Coronary artery (tissue), 2 donors: Measurements from ENCODE around the gene NUMA1.

Source experiments
- DNase-seq: peaks from one replicate; pipeline ENCODE4 v3.0.0-alpha.2; 2017; ENCODE audit warnings: low spot score
- H3K27ac ChIP-seq, 2 donors: fragments of 200-600 bp; sonication (generic); one replicate each; pipeline ENCODE4 v1.5.1; 2016 to 2019
- H3K4me3 ChIP-seq: fragments of 200-600 bp; sonication (generic); 2 replicates; pipeline ENCODE4 v1.5.1; 2016; ENCODE audit warnings: mild to moderate bottlenecking, moderate library complexity
- CTCF ChIP-seq: fragments of 200-600 bp; sonication (generic); IDR thresholded peaks from one replicate; pipeline ENCODE4 v1.5.1; 2019; ENCODE audit warnings: antibody characterized with exemption

The NUMA1 gene

GRCh38 chr11:71979094-71979493 is 101.2 kb downstream of the NUMA1 start:
- Histone ChIP-seq H3K27ac (no peak overlapping the region), H3K4me3 (no peak overlapping the region)
- TF ChIP-seq CTCF = no peak
- no peak for DNase-seq

GRCh38 chr11:71977743-71978418 is 102.5 kb downstream of the NUMA1 start:
- TF ChIP-seq CTCF = peak; percentile 38
- no peak for DNase-seq
- Histone ChIP-seq H3K27ac (no peak overlapping the region), H3K4me3 (no peak overlapping the region)

GRCh38 chr11:71977090-71977489 is 103.3 kb downstream of the NUMA1 start:
- DNase-seq = no peak
- Histone ChIP-seq H3K27ac (no peak overlapping the region), H3K4me3 (no peak overlapping the region)
- no peak for TF ChIP-seq CTCF

GRCh38 chr11:71976551-71976950 is 103.8 kb downstream of the NUMA1 start:
- TF ChIP-seq CTCF = no peak
- H3K4me3 ChIP-seq = no peak overlapping the region
- H3K27ac ChIP-seq = no peak overlapping the region
- DNase-seq = no peak

- TF ChIP-seq CTCF = no peak
- DNase-seq = no peak
- Histone ChIP-seq H3K4me3 (no peak overlapping the region), H3K27ac (no peak overlapping the region)
Observed at GRCh38 chr11:71971680-71972079, 108.7 kb downstream of the NUMA1 start.

GRCh38 chr11:71964641-71965040 is 115.7 kb downstream of the NUMA1 start:
- TF ChIP-seq CTCF = no peak
- Histone ChIP-seq H3K4me3 (no peak overlapping the region), H3K27ac (no peak overlapping the region)
- no peak for DNase-seq

GRCh38 chr11:71963468-71963867 is 116.9 kb downstream of the NUMA1 start:
- Histone ChIP-seq H3K27ac (no peak overlapping the region), H3K4me3 (no peak overlapping the region)
- DNase-seq = no peak
- TF ChIP-seq CTCF = no peak
